ENCODE results near the gene NPTX1. TPM values are rescaled to one million over a fixed set of nuclear protein-coding genes. Genes with fewer than 3 reads are reported as not detected.
A peak's percentile ranks its signal among the peaks of the same experiment; 100 is the strongest.

Gene NPTX1
- total RNA-seq, 8 experiments from 2014 or later = 0.61 to 2.9 (median 0.96) TPM

DNA sequence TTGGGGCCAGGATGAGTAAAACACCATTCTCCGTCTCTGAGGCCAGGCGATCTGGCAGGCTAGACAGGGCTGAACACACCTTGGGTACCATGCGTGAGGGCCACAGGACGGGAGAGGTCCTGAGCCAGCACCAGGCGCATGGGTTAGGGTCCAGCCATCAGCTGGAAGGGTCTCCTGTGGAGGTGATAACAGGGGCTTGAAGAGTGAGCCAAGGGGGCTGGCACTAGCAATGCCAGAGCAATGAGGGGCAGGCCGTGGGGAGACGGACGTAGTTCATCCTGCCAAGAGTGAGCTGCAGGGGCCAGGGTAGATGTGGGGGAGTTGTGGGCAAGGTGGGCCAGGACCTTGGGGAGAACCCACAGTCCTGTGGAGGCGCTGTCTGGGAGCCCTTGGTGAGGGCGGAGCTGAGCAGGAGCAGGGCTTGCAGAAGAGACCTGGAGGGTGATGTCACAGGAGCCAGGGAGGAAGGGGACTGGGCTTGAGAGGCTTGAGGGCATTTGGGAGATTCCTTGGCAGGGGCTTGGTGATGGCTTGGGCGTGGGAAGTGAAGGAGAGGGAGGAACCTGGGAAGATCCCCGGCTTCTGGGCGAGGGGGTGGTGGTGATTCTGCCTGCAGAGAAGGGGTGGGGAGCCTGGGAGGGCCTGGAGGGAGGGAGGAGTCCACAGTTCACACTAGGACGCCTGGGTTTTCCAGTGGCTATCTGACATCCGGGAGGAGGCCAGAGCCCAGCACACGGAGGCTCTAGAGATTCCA is 6.3 kb upstream of the NPTX1 start:
- WGBS, 10 experiments = 50 to 79% (median 59%) methylated on average over 2 to 8 of the region's 16 CpGs; no CpG with 5 or more reads in 7 of the 10 experiments
- peak in 3 of 8 experiments; percentile 7 to 19 (median 13) for ATAC-seq (replicated peaks in 6 of 8)
- in situ Hi-C loops (cut with MboI; ENCODE audit: low pct_unique_long_range_greater_than_20kb in 2 of 9, low sequenced_read_pairs in 9 of 9, unreplicated experiment in 9 of 9) = no loop called here
- Histone ChIP-seq H3K27ac (no peak overlapping the region), H3K4me1 (replicated peaks in 1 of 2) (peaks cover 14 to 29% of the 10 kb centered on the region in 2 donors), H3K4me3 (no peak overlapping the region)

DNA sequence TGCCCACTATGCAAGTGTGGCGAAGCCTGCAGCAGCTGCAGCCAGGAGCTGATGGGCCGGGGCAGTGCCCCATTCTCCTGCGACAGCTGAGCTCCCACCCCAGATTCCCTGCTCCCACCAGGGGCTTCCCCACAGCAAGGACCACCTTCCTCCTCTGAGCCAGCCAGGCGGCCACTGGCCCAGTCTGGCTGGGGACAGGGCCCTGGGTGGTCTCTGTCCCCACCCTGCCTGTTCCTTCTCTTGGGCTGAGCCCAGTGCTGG is 5.6 kb upstream of the NPTX1 start:
- no peak overlapping the region for H3K27ac ChIP-seq
- H3K4me3 ChIP-seq = no peak overlapping the region
- 69 to 100% (median 80%) methylated on average over 1 to 4 of the region's 4 CpGs; no CpG with 5 or more reads in 7 of the 10 experiments for WGBS, 10 experiments
- in situ Hi-C loops (cut with MboI; ENCODE audit: low pct_unique_long_range_greater_than_20kb in 2 of 9, low sequenced_read_pairs in 9 of 9, unreplicated experiment in 9 of 9) = no loop called here
- ATAC-seq (replicated peaks in 6 of 8) = no peak
- H3K4me1 ChIP-seq (replicated peaks in 1 of 2) = peaks cover 13 to 32% of the 10 kb centered on the region in 2 donors

DNA sequence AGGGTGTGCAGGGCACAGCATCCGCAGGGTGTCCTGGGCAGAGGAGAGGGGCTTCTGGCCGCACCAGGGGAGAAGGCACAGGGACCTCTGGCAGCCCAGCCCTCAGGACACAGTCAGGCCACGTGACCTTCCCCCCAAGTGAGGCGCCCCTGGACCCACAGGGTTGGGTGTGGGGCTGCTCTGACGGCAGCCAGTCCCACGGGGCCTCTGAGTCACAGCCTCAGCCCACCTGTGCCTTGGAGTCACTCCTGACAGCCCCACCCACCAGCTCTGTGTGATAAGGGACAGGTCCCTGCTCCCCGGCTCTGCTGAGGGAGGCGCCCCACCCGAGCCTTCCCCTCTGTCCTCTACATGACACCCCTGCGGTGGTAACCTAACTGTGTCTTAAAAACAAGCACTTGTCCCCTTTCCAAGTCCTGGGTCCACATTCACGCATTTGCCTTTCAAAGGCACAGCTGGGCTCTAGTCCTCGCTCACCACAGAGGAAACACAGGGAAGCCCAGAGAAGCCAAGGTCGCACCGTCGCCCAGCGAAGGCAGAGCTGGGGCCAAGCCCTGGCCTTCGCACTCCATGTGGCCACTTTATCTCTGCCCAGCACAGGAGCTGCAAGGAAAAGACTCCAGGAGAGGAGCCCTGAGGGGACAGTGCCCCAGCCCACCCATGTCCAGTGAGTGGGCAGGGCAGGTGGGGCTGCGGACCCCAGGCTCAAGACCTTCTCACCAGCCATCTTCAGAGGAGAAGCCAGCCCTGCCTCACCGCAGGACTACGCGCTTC is 5.1 kb upstream of the NPTX1 start:
- in situ Hi-C loops (cut with MboI; ENCODE audit: low pct_unique_long_range_greater_than_20kb in 2 of 9, low sequenced_read_pairs in 9 of 9, unreplicated experiment in 9 of 9) = no loop called here

DNA sequence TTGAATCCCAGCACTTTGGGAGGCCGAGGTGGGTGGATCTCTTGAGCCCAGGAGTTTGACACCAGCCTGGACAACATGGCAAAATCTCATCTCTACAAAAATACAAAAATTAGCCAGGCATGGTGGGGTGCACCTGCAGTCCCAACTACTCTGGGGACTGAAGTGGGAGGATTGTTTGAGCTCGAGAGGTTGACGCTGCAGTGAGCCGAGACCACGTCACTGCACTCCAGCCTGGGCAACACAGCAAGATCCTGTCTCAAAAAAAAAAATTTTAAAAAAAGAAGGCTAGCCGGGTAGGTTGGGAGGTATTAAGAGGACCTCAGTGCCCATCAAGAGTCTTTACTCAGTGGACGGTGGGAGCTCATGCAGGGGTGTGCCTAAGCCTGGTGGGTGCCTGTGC is 3.8 kb upstream of the NPTX1 start:
- H3K27ac ChIP-seq = no peak overlapping the region
- H3K4me1 ChIP-seq (replicated peaks in 1 of 2) = peaks cover 9 to 26% of the 10 kb centered on the region in 2 donors
- no peak overlapping the region for H3K4me3 ChIP-seq
- WGBS, 10 experiments = 67 to 93% (median 82%) methylated on average over 1 to 7 of the region's 7 CpGs; no CpG with 5 or more reads in 6 of the 10 experiments
- no peak for ATAC-seq (replicated peaks in 6 of 8)
- in situ Hi-C loops (cut with MboI; ENCODE audit: low pct_unique_long_range_greater_than_20kb in 2 of 9, low sequenced_read_pairs in 9 of 9, unreplicated experiment in 9 of 9) = no loop called here

More for the DNA sequence above, 5.1 kb upstream of the NPTX1 start:
- peak in 4 of 8 experiments; percentile 18 to 43 (median 36) for ATAC-seq (replicated peaks in 6 of 8)
- H3K4me1 ChIP-seq (replicated peaks in 1 of 2) = peaks cover 7 to 32% of the 10 kb centered on the region in 2 donors
- 19 to 100% (median 65%) methylated on average over 2 to 8 of the region's 21 CpGs; no CpG with 5 or more reads in 3 of the 10 experiments for WGBS, 10 experiments
- no peak overlapping the region for H3K27ac ChIP-seq
- no peak overlapping the region for H3K4me3 ChIP-seq

DNA sequence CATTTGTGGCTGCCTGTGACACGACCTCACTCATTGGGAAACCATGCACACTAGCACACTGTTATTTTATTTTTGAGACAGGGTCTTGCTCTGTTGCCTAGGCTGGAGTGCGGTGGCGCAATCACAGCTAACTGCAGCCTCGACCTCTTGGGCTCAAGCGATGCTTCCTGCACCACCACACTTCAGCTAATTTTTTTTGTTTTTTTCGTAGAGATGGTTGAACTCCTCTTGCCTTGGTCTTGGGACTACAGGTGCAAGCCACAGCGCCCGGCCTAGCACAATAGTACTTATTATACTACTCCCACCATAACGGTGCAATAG is 2.8 kb upstream of the NPTX1 start:
- ATAC-seq (replicated peaks in 6 of 8) = no peak
- in situ Hi-C loops (cut with MboI; ENCODE audit: low pct_unique_long_range_greater_than_20kb in 2 of 9, low sequenced_read_pairs in 9 of 9, unreplicated experiment in 9 of 9) = no loop called here
- peaks cover 18 to 32% of the 10 kb centered on the region in 2 donors for H3K4me1 ChIP-seq (replicated peaks in 1 of 2)
- WGBS, 10 experiments = 34 to 100% (median 70%) methylated on average over 1 to 5 of the region's 9 CpGs; no CpG with 5 or more reads in 1 of the 10 experiments
- H3K27ac ChIP-seq = no peak overlapping the region
- no peak overlapping the region for H3K4me3 ChIP-seq

DNA sequence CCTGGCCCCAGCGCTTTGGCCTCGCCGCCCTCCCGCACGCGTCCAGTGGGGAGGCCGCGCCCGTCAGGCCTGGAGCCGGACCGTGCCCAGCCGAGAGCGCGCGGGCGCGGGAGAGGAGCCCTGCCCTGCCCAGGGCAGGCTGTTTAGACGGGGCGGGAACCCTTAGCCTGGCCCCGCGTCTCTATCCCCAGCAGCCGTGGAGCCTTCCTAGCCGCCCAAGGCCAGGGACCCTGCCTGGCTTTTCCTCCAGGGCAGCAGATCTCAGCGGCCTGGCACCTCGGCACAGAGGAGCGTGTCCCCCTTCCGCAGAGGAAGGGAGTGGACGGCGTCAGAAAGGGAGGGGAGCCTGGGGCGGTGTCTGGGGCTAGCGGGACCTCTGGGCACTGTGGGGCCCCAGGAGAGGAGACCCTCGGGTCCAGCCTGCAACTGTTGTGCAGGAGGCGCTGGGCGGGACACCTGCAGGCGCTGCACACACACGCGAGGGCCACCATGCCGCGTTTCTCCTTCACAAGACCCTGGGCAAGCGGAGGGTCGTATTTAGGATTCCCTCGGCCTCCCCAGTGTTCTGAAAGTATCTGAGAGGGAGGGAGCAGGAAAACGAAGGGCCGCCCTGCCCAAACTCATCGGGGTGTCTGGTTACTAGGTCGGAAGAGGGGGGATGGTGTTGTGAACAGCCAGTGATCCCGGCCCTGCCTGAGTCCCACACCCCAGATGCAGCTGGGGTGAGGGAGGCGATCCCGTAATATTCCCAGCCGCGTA is 2.3 kb upstream of the NPTX1 start:
- WGBS, 10 experiments = 0 to 31% (median 19%) methylated on average over 1 to 6 of the region's 51 CpGs; no CpG with 5 or more reads in 6 of the 10 experiments
- Histone ChIP-seq H3K4me1 (replicated peaks in 1 of 2) (peaks cover 18 to 32% of the 10 kb centered on the region in 2 donors), H3K27ac (no peak overlapping the region), H3K4me3 (peak overlapping the region; percentile 29 to 43 (median 35))
- ATAC-seq (replicated peaks in 6 of 8) = peak; percentile 5 to 49 (median 12)
- in situ Hi-C loops (cut with MboI; ENCODE audit: low pct_unique_long_range_greater_than_20kb in 2 of 9, low sequenced_read_pairs in 9 of 9, unreplicated experiment in 9 of 9) = no loop called here

DNA sequence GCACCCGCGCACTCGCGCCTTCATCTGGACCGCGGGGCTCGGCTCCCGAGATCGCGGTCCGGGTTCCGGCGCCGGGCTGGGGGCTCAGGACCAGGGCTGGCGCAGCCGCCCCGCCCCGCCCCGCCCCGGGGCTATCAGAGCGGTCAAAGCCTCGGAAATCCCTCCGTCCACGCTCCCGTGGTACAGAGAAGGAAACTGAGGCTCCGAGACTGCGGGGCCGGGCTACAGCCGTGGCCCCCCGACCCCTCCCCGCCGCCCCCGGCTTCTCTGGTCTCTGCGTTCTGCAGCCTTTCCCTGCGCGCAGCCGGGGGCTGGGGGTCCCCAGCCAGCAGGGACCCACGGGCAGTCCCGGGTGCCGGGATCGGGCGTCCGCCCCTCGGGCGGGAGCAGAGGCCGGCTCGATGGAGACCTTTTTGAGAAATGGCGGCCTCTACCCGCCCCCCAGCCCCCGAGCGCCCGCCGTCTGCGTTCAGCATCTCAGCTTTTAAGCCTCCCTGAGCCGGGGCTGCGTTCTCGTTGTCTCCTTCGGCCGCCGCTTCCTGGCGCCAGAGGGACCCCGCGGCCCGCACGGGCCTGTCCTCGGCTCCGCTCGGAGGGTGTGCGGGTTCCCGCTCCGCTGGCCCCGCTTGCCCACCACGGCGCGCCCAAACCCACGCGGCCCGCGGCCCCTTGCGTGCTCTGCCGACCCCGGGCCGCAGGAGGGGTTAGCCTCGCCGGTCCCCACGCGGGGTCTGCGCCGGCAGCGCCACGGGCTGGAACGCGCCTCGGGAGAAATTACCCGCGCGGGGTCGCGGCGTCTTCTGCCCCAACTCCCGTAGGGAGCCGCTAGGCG is 1.5 kb upstream of the NPTX1 start:
- WGBS, 10 experiments = 0% methylated on average over 2 of the region's 103 CpGs; no CpG with 5 or more reads in 9 of the 10 experiments
- ATAC-seq (replicated peaks in 6 of 8) = peak; percentile 39 to 75 (median 64)
- Histone ChIP-seq H3K4me3 (peak overlapping the region; percentile 29 to 43 (median 35)), H3K27ac (no peak overlapping the region), H3K4me1 (replicated peaks in 1 of 2) (peaks cover 18 to 32% of the 10 kb centered on the region in 2 donors)
- in situ Hi-C loops (cut with MboI; ENCODE audit: low pct_unique_long_range_greater_than_20kb in 2 of 9, low sequenced_read_pairs in 9 of 9, unreplicated experiment in 9 of 9) = no loop called here

DNA sequence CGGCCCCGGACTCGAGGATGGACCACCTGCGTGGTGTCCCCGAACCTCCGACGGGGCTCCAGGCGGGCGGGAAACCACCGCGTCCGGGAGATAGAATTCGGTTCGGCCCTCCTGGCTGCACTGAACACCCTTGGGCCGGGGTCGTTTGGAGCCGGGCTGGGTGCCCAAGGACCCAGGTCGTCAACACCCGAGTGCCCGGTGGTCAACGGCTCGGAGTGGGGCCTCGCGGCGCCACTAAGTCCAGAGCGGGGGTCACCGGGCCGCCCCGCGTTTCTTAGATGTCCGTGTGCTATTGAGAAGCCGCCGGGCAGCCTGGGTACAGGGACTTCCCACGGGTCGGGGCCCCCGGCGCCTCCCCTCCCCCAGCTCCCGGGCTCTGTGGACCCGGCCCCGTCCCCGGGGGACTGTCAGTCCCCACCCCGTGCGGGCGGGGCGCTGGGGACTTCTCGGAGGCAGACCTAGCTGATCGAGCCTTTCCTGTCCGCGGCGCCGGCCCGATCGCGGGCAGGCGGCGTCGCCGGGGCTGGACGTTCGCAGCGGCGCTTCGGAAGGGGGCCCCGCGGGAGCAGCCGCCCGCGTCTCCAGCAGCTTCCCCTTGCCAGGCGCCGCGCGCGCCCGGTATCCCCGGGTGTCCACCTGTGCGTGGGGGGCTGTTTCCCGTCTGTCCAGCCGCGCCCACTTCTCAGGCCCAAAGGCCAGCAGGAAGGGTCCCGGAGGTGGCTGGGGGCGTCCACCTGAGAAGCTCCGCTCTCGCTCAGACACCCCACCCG is 655 bp upstream of the NPTX1 start:
- 0% methylated on average over 5 of the region's 84 CpGs; no CpG with 5 or more reads in 9 of the 10 experiments for WGBS, 10 experiments
- Histone ChIP-seq H3K4me3 (peak overlapping the region; percentile 29 to 43 (median 35)), H3K4me1 (replicated peaks in 1 of 2) (peaks cover 18 to 32% of the 10 kb centered on the region in 2 donors), H3K27ac (no peak overlapping the region)
- in situ Hi-C loops (cut with MboI; ENCODE audit: low pct_unique_long_range_greater_than_20kb in 2 of 9, low sequenced_read_pairs in 9 of 9, unreplicated experiment in 9 of 9) = no loop called here
- peak in 2 of 8 experiments; percentile 26 to 28 for ATAC-seq (replicated peaks in 6 of 8)

DNA sequence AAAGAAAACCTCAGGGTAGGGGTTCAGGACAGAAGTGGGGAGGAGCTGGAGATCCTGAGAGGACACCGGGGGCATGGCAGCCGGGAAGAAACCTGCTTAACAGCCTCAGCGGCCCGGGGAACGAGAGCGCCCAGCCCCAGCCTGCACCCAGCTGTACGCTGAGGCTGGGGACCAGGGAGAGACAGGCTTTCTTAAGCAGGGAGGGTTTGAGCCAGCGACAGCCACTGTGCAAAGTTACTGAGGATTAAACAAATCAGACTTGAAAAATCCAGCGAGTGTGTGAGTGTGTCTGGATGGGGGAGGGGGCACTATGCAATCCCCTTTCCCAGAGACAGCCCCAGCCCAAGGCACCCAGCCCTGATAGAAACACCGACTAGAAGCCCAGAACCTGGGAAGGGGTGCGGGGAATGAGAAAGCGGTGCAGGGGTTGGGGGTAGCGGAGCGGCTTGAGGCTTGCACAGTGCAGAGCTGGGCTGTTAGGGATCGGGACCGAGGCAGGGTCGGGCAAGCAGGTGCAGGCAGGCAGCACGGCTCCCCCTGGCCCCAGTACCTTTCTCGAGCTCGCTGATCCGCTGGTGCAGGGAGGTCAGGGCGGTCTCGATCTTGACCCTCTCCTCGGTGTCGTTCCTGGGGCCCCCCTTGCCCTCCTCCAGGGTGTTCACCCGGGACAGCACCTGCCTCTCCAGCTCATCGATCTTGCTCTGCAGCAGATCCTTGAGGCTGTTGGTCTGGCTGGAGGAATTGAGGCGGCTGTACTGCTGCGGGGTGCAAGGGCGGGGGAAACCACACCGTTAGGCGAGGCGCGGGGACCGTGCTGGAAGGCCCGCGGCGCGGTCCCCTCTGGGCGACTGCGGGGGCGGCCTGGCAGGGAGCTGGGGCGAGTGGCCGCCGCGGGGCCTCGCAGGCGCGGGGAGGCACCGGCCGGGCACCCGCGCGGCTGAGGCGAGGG is 1.2 kb downstream of the NPTX1 start:
- Histone ChIP-seq H3K4me3 (peak overlapping the region; percentile 29 to 43 (median 35)), H3K4me1 (replicated peaks in 1 of 2) (peaks cover 18 to 25% of the 10 kb centered on the region in 2 donors), H3K27ac (no peak overlapping the region)
- peak in 7 of 8 experiments; percentile 3 to 49 (median 35) for ATAC-seq (replicated peaks in 6 of 8)
- in situ Hi-C loops (cut with MboI; ENCODE audit: low pct_unique_long_range_greater_than_20kb in 2 of 9, low sequenced_read_pairs in 9 of 9, unreplicated experiment in 9 of 9) = no loop called here
- 0 to 8% (median 0%) methylated on average over 1 to 5 of the region's 55 CpGs; no CpG with 5 or more reads in 6 of the 10 experiments for WGBS, 10 experiments

DNA sequence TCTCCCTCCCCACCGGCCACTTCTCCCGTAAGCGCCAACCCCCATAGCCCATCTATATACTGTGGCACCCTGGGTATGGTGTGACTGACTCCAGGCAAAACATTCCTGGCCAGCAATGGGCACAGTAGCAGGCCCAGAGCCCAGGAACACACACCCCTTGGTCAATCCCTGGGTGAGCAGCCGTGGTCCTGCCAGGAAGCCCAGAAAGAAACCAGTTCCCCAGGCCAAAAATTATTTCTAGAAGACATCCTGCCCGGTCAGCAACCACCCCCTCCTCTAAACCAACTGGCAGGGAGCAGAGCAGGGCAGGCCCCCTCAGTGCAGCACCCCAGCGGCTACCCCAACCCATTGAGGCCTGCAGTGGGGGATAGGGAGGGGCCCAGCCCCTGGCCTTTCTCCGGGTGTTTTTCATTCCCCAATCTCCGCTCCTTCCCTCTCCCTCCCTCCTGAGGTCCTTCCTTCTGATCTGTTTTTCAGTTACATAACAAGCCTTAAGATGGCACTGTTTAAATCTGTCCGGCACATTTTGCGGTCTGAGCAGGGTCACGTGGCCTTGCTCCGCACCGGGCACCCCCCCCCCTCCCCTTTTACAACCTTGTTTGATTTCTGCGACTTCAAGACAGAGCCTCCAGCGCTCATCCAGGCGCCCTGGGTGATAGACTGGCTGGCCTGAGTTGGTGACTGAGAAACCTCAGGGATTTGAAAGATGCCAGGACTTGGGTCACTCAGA is 2.0 kb downstream of the NPTX1 start:
- in situ Hi-C loops (cut with MboI; ENCODE audit: low pct_unique_long_range_greater_than_20kb in 2 of 9, low sequenced_read_pairs in 9 of 9, unreplicated experiment in 9 of 9) = no loop called here
- ATAC-seq (replicated peaks in 6 of 8) = peak; percentile 9 to 43 (median 20)
- Histone ChIP-seq H3K4me3 (peak overlapping the region; percentile 29 to 43 (median 35)), H3K27ac (no peak overlapping the region), H3K4me1 (replicated peaks in 1 of 2) (peaks cover 18 to 25% of the 10 kb centered on the region in 2 donors)
- 0 to 100% (median 10%) methylated on average over 1 to 8 of the region's 16 CpGs; no CpG with 5 or more reads in 3 of the 10 experiments for WGBS, 10 experiments
